Measurements from ENCODE around the gene RNMT. TPM values are rescaled to one million over a fixed set of nuclear protein-coding genes. Genes with fewer than 3 reads are reported as not detected.

The RNMT gene
- total RNA-seq, 2 experiments from 2014 or later = 128 to 130 TPM

DNA sequence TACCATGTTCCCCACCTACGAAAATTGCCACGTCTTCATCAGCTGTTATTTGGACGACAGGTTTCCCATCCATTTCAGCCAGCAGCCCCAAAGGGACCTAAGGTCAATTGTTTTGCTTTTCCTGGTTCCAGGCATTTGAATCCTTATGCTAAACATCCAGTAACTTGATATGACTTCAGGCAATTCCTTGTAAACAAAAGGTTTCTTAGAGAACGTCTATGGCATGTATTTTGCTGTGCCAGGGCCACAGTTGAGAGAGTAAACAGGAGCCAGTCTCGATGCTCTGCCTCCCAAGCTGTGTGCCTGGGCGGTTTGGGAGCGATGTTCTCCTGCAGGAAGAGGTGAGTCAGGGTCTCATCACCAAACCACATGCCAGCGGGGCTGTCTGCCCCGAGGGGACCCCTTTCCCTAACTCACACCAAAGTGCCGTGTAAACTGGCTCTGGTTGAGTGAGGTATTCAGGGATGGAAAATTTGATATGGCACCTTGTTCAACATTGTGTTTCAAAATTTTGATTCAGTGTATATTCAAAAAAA lies 84.5 kb downstream of the RNMT start:
- Mint-ChIP-seq H3K36me3 (ENCODE audit: low read depth) (no peaks in the 10 kb centered on the region), H3K9me3 (no peaks in the 10 kb centered on the region), H3K4me1 (ENCODE audit: low read depth) (no peaks in the 10 kb centered on the region), H3K27ac (no peak overlapping the region), H3K27me3 (peaks cover 5% of the 10 kb centered on the region), H3K4me3 (no peak overlapping the region)
- CTCF ChIA-PET = no interaction called here
- TF ChIP-seq, protein P1, sequence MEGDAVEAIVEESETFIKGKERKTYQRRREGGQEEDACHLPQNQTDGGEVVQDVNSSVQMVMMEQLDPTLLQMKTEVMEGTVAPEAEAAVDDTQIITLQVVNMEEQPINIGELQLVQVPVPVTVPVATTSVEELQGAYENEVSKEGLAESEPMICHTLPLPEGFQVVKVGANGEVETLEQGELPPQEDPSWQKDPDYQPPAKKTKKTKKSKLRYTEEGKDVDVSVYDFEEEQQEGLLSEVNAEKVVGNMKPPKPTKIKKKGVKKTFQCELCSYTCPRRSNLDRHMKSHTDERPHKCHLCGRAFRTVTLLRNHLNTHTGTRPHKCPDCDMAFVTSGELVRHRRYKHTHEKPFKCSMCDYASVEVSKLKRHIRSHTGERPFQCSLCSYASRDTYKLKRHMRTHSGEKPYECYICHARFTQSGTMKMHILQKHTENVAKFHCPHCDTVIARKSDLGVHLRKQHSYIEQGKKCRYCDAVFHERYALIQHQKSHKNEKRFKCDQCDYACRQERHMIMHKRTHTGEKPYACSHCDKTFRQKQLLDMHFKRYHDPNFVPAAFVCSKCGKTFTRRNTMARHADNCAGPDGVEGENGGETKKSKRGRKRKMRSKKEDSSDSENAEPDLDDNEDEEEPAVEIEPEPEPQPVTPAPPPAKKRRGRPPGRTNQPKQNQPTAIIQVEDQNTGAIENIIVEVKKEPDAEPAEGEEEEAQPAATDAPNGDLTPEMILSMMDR (IDR thresholded peaks at IDR 0.05) = no peak
- H3K4me3 ChIP-seq (ENCODE audit: low read length) = no peak overlapping the region
- POLR2A ChIA-PET = no interaction called here
- intact Hi-C loops (cut with DNase I, micrococcal nuclease) = no loop called here
- DNase-seq (no peak), ATAC-seq (ENCODE audit: poor library complexity) (no peak)
- H3K9me3 ChIP-seq (ENCODE audit: control insufficient read depth in 1 of 2, insufficient read depth in 1 of 2, low read length in 2 of 2) = no peaks in the 10 kb centered on the region
- no peak overlapping the region for H3K27ac ChIP-seq (ENCODE audit: low read depth in 1 of 2, low read length in 2 of 2)
- H3K36me3 ChIP-seq (ENCODE audit: insufficient read depth, low read length) = no peaks in the 10 kb centered on the region
- no peaks in the 10 kb centered on the region for H3K4me1 ChIP-seq (ENCODE audit: insufficient read depth, low read length)
- H3K27me3 ChIP-seq (ENCODE audit: control insufficient read depth in 1 of 2, insufficient read depth in 2 of 2, low read length in 2 of 2) = peaks cover 0 to under 1% of the 10 kb centered on the region in 2 experiments

DNA sequence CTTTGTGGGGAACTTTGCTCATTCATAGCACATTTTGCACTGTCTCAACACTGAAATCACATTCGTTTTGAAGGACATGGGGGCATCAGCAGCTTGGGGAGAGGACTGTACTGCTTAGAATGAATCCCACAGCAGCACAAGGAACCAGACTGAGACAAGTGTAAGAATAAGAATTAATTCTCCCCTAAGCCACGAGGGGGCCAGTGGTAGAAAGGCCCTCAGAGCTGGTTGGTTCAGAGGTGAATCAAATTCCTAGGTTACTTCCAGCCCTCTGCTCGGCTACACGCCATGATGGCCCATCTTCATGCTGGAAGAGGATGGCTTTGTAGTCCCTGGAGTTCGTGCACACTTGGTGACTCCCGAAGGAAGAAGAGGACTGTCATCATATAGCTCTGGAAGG lies 85.5 kb downstream of the RNMT start:
- ATAC-seq (ENCODE audit: poor library complexity) (no peak), DNase-seq (no peak)
- no peaks in the 10 kb centered on the region for H3K27me3 Mint-ChIP-seq
- H3K27ac Mint-ChIP-seq = no peak overlapping the region
- H3K36me3 ChIP-seq (ENCODE audit: insufficient read depth, low read length) = no peaks in the 10 kb centered on the region
- no peaks in the 10 kb centered on the region for H3K4me1 Mint-ChIP-seq (ENCODE audit: low read depth)
- H3K27me3 ChIP-seq (ENCODE audit: control insufficient read depth in 1 of 2, insufficient read depth in 2 of 2, low read length in 2 of 2) = no peaks in the 10 kb centered on the region
- intact Hi-C loops (cut with DNase I, micrococcal nuclease) = no loop called here
- H3K4me1 ChIP-seq (ENCODE audit: insufficient read depth, low read length) = no peaks in the 10 kb centered on the region
- H3K27ac ChIP-seq (ENCODE audit: low read depth in 1 of 2, low read length in 2 of 2) = no peak overlapping the region
- ChIA-PET POLR2A (no interaction called here), CTCF (interaction anchor here (2.0 to 2.6 kb wide), 2 partner anchors 8 to 12 kb away, joined by 11 to 17 read pairs; partner anchors contain the start of gene MC5R)
- no peaks in the 10 kb centered on the region for H3K9me3 Mint-ChIP-seq
- H3K36me3 Mint-ChIP-seq (ENCODE audit: low read depth) = no peaks in the 10 kb centered on the region
- no peaks in the 10 kb centered on the region for H3K9me3 ChIP-seq (ENCODE audit: control insufficient read depth in 1 of 2, insufficient read depth in 1 of 2, low read length in 2 of 2)
- TF ChIP-seq, protein P1 (IDR thresholded peaks at IDR 0.05) = no peak
- no peak overlapping the region for H3K4me3 Mint-ChIP-seq
- H3K4me3 ChIP-seq (ENCODE audit: low read length) = no peak overlapping the region

DNA sequence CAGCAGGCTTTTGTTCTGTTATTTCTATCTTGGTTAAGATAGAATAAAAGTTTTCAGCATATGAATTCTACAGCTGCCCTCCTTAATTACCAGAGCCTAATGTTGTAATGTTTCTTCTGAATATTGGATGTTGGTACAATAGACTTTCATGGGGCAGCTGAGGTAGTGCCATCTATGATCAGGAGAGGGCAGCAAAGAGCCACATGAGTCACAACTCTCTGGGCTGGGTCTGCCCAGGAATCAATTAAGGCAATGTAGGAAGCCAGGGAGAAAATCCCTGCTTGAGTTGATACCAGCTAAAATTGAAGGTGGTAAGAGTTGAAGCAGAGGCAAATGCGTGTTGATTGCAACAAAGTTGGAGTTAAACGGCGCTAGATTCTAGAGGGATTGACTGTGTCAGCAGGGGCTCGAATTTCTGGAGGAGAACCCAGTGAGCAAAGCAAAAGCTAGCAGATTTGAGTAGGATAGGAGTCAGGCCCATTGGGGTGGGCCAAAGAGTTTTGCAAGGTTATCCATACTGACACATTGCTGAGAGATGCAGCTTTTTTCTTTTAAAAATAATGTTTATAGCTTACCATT lies 86.9 kb downstream of the RNMT start:
- Mint-ChIP-seq H3K27ac (no peak overlapping the region), H3K9me3 (no peaks in the 10 kb centered on the region), H3K36me3 (ENCODE audit: low read depth) (no peaks in the 10 kb centered on the region), H3K4me3 (no peak overlapping the region), H3K27me3 (no peaks in the 10 kb centered on the region), H3K4me1 (ENCODE audit: low read depth) (no peaks in the 10 kb centered on the region)
- Histone ChIP-seq H3K36me3 (ENCODE audit: insufficient read depth, low read length) (no peaks in the 10 kb centered on the region), H3K27me3 (ENCODE audit: control insufficient read depth in 1 of 2, insufficient read depth in 2 of 2, low read length in 2 of 2) (no peaks in the 10 kb centered on the region), H3K9me3 (ENCODE audit: control insufficient read depth in 1 of 2, insufficient read depth in 1 of 2, low read length in 2 of 2) (no peaks in the 10 kb centered on the region), H3K27ac (ENCODE audit: low read depth in 1 of 2, low read length in 2 of 2) (no peak overlapping the region), H3K4me1 (ENCODE audit: insufficient read depth, low read length) (no peaks in the 10 kb centered on the region), H3K4me3 (ENCODE audit: low read length) (no peak overlapping the region)
- TF ChIP-seq, protein P1 (IDR thresholded peaks at IDR 0.05) = peak; percentile 90
- ChIA-PET POLR2A (interaction anchor here (0.9 kb wide), 1 partner anchor 11 kb away, joined by 3 read pairs; no protein-coding TSS in a partner anchor), CTCF (interaction anchor here (1.1 to 2.6 kb wide), 5 partner anchors 8 to 12 kb away, joined by 3 to 17 read pairs (median 5); partner anchors contain the start of gene MC5R)
- intact Hi-C loops (cut with DNase I, micrococcal nuclease) = no loop called here
- peak; percentile 61 for ATAC-seq (ENCODE audit: poor library complexity)
- peak; percentile 16 to 70 (median 46) for DNase-seq

Other genes with a start within 250 kb of the RNMT start
- 1 to 10 TPM; 3.4 to 3.5 TPM for gene FAM210A, start 115 bp upstream of the RNMT start, total RNA-seq
- gene MC5R, start 97.5 kb downstream of the RNMT start, total RNA-seq = not detected
- not detected for gene MC2R, start 188.9 kb downstream of the RNMT start, total RNA-seq

Data from CD4-positive, alpha-beta T cell (primary cell).